ENCODE data around the gene EMC10.

The EMC10 gene

GRCh38 chr19:50511069-50511822 lies 34.9 kb downstream of the EMC10 start, which contains the start of gene JOSD2:
TSS of gene JOSD2 (minus strand) at chr19:50511191. CDS start at chr19:50510431, 760 bp downstream.
- H3K27me3 Mint-ChIP-seq, result peaks cover 33% of the 10 kb centered on the region
- peaks cover 39% of the 10 kb centered on the region for H3K4me1 Mint-ChIP-seq
- peak within 1 kb of the TSS; percentile 80 to 87 for H3K4me3 Mint-ChIP-seq
- ATAC-seq (peak; percentile 92), DNase-seq (peak; percentile 94 to 98)
- no peaks in the 10 kb centered on the region for H3K9me3 Mint-ChIP-seq
- H3K27ac Mint-ChIP-seq, result peak within 1 kb of the TSS; percentile 95 to 96

- Mint-ChIP-seq H3K4me3 (peak overlapping the region in 1 of 2 donors; percentile 87), H3K27me3 (peaks cover 35% of the 10 kb centered on the region), H3K27ac (peak overlapping the region in 1 of 2 donors; percentile 86), H3K4me1 (peaks cover 39% of the 10 kb centered on the region), H3K9me3 (no peaks in the 10 kb centered on the region)
- DNase-seq, result no peak
- ATAC-seq, result no peak
These were observed 36.0 kb downstream of the EMC10 start for GRCh38 chr19:50512112-50512998.

- Mint-ChIP-seq H3K9me3 (no peaks in the 10 kb centered on the region), H3K4me3 (peak overlapping the region in 1 of 2 donors; percentile 19), H3K27ac (peak overlapping the region in 1 of 2 donors; percentile 86), H3K4me1 (peaks cover 34% of the 10 kb centered on the region), H3K27me3 (peaks cover 35% of the 10 kb centered on the region)
- DNase-seq (no peak), ATAC-seq (no peak)
These were observed 36.9 kb downstream of the EMC10 start for GRCh38 chr19:50512999-50513745.

- Mint-ChIP-seq H3K27ac (peak within 1 kb of the TSS in 1 of 2 donors; percentile 86), H3K27me3 (peaks cover 40% of the 10 kb centered on the region), H3K9me3 (no peaks in the 10 kb centered on the region), H3K4me3 (peak within 1 kb of the TSS in 1 of 2 donors; percentile 19), H3K4me1 (peaks cover 30% of the 10 kb centered on the region)
- ATAC-seq (no peak), DNase-seq (no peak)
These were observed 37.5 kb downstream of the EMC10 start, which contains the start of gene ASPDH for GRCh38 chr19:50513746-50514345. TSS of gene ASPDH (minus strand) at chr19:50513913. CDS start at chr19:50513823, 90 bp downstream.

- H3K27me3 Mint-ChIP-seq, result peaks cover 40% of the 10 kb centered on the region
- H3K27ac Mint-ChIP-seq, result peak overlapping the region in 1 of 2 donors; percentile 85
- H3K4me1 Mint-ChIP-seq, result peaks cover 29% of the 10 kb centered on the region
- no peak for ATAC-seq
- peak overlapping the region in 1 of 2 donors; percentile 13 for H3K4me3 Mint-ChIP-seq
- H3K9me3 Mint-ChIP-seq, result no peaks in the 10 kb centered on the region
- no peak for DNase-seq
These were observed 38.2 kb downstream of the EMC10 start for GRCh38 chr19:50514346-50515167.

GRCh38 chr19:50515168-50515561 lies 38.9 kb downstream of the EMC10 start:
- no peak for DNase-seq
- ATAC-seq, result no peak

GRCh38 chr19:50516456-50516855 lies 40.1 kb downstream of the EMC10 start:
- H3K27ac Mint-ChIP-seq, result no peak overlapping the region
- no peaks in the 10 kb centered on the region for H3K9me3 Mint-ChIP-seq
- no peak overlapping the region for H3K4me3 Mint-ChIP-seq
- ATAC-seq, result no peak
- H3K27me3 Mint-ChIP-seq, result peaks cover 40% of the 10 kb centered on the region
- H3K4me1 Mint-ChIP-seq, result peaks cover 15% of the 10 kb centered on the region
- DNase-seq, result no peak

More at GRCh38 chr19:50515168-50515561, 38.9 kb downstream of the EMC10 start:
- Mint-ChIP-seq H3K27me3 (peaks cover 40% of the 10 kb centered on the region), H3K9me3 (no peaks in the 10 kb centered on the region), H3K4me3 (no peak overlapping the region), H3K27ac (peak overlapping the region in 1 of 2 donors; percentile 50), H3K4me1 (peaks cover 26% of the 10 kb centered on the region)

- Mint-ChIP-seq H3K9me3 (no peaks in the 10 kb centered on the region), H3K27me3 (peaks cover 40% of the 10 kb centered on the region), H3K4me3 (no peak overlapping the region), H3K27ac (no peak overlapping the region), H3K4me1 (peaks cover 8% of the 10 kb centered on the region)
- ATAC-seq (no peak), DNase-seq (no peak)
These were observed 40.8 kb downstream of the EMC10 start for GRCh38 chr19:50516964-50517703.

- no peak for ATAC-seq
- Mint-ChIP-seq H3K27me3 (peaks cover 40% of the 10 kb centered on the region), H3K9me3 (no peaks in the 10 kb centered on the region), H3K27ac (no peak overlapping the region), H3K4me3 (no peak overlapping the region), H3K4me1 (peaks cover 8% of the 10 kb centered on the region)
- DNase-seq, result no peak
These were observed 41.4 kb downstream of the EMC10 start for GRCh38 chr19:50517704-50518075.

- no peak overlapping the region for H3K4me3 Mint-ChIP-seq
- peaks cover 8% of the 10 kb centered on the region for H3K4me1 Mint-ChIP-seq
- H3K27ac Mint-ChIP-seq, result peak overlapping the region in 1 of 2 donors; percentile 38
- H3K9me3 Mint-ChIP-seq, result no peaks in the 10 kb centered on the region
- DNase-seq (no peak), ATAC-seq (peak; percentile 22)
- H3K27me3 Mint-ChIP-seq, result peaks cover 34% of the 10 kb centered on the region
These were observed 42.0 kb downstream of the EMC10 start for GRCh38 chr19:50518091-50519005.

GRCh38 chr19:50519006-50519575 lies 42.8 kb downstream of the EMC10 start:
- no peak for ATAC-seq
- H3K4me3 Mint-ChIP-seq, result no peak overlapping the region
- no peaks in the 10 kb centered on the region for H3K9me3 Mint-ChIP-seq
- H3K27ac Mint-ChIP-seq, result no peak overlapping the region
- peaks cover 6% of the 10 kb centered on the region for H3K4me1 Mint-ChIP-seq
- DNase-seq, result no peak
- H3K27me3 Mint-ChIP-seq, result peaks cover 27% of the 10 kb centered on the region

GRCh38 chr19:50520822-50521465 lies 44.6 kb downstream of the EMC10 start:
- Mint-ChIP-seq H3K27me3 (peaks cover 11% of the 10 kb centered on the region), H3K4me1 (no peaks in the 10 kb centered on the region), H3K27ac (no peak overlapping the region), H3K9me3 (no peaks in the 10 kb centered on the region), H3K4me3 (no peak overlapping the region)
- DNase-seq (no peak), ATAC-seq (no peak)
